Measurements from ENCODE around the gene LAMA4.
"Not testable (repeated sequence)": the region's sequence is repeated elsewhere in the genome, so short reads cannot be mapped to it uniquely, and the experiment has no call there.

The LAMA4 gene

GRCh38 chr6:112206110-112206458 lies 48.3 kb downstream of the LAMA4 start:
- DNase-seq, result no peak

- DNase-seq, result no peak
Observed at GRCh38 chr6:112205427-112206109, 48.8 kb downstream of the LAMA4 start.

- no peak for DNase-seq
Observed at GRCh38 chr6:112204350-112204706, 50.0 kb downstream of the LAMA4 start.

- DNase-seq, result no peak
Observed at GRCh38 chr6:112203577-112204349, 50.6 kb downstream of the LAMA4 start.

- no peak for DNase-seq
Observed at GRCh38 chr6:112202639-112203341, 51.6 kb downstream of the LAMA4 start.

- DNase-seq, result not testable (repeated sequence)
Observed at GRCh38 chr6:112200185-112200914, 54.0 kb downstream of the LAMA4 start.

- no peak for DNase-seq
Observed at GRCh38 chr6:112199001-112199403, 55.4 kb downstream of the LAMA4 start.

- DNase-seq, result no peak
Observed at GRCh38 chr6:112198582-112198981, 55.8 kb downstream of the LAMA4 start.

- no peak for DNase-seq
Observed at GRCh38 chr6:112197636-112198035, 56.7 kb downstream of the LAMA4 start.

GRCh38 chr6:112196306-112196705 lies 58.1 kb downstream of the LAMA4 start:
- DNase-seq, result no peak

- DNase-seq, result no peak
Observed at GRCh38 chr6:112195166-112195565, 59.2 kb downstream of the LAMA4 start.

- DNase-seq, result no peak
Observed at GRCh38 chr6:112194511-112194910, 59.9 kb downstream of the LAMA4 start.

GRCh38 chr6:112193535-112194051 lies 60.8 kb downstream of the LAMA4 start:
- no peak for DNase-seq

GRCh38 chr6:112193117-112193516 lies 61.2 kb downstream of the LAMA4 start:
- no peak for DNase-seq

GRCh38 chr6:112191509-112192020 lies 62.8 kb downstream of the LAMA4 start:
- DNase-seq, result no peak

- no peak for DNase-seq
Observed at GRCh38 chr6:112190164-112190563, 64.2 kb downstream of the LAMA4 start.

GRCh38 chr6:112189494-112189893 lies 64.9 kb downstream of the LAMA4 start:
- DNase-seq, result no peak

GRCh38 chr6:112188906-112189305 lies 65.5 kb downstream of the LAMA4 start:
- no peak for DNase-seq

- no peak for DNase-seq
Observed at GRCh38 chr6:112187736-112188135, 66.6 kb downstream of the LAMA4 start.

- DNase-seq, result no peak
Observed at GRCh38 chr6:112184951-112185350, 69.4 kb downstream of the LAMA4 start.

- DNase-seq, result no peak
Observed at GRCh38 chr6:112183271-112183671, 71.1 kb downstream of the LAMA4 start.

- DNase-seq, result no peak
Observed at GRCh38 chr6:112181130-112181529, 73.2 kb downstream of the LAMA4 start.
